GM18507 (cell line): Measurements from ENCODE around the gene SSNA1.

Source experiments
- DNase-seq: peaks from one replicate; pipeline ENCODE4 v3.0.0; 2011; ENCODE audit warnings: low read depth; ENCODE audit not compliant: insufficient read length; ENCODE audit errors: extremely low spot score
- FAIRE-seq: peaks from 2 replicates; lab custom pipeline; 2011; peaks lifted over from hg19 to GRCh38; lab: Jason Lieb, UNC

SSNA1 gene

GRCh38 chr9:137188490-137189296 is at the start of gene SSNA1, which contains the start of gene ANAPC2:
TSS of gene SSNA1 (plus strand) at chr9:137188676. CDS start at chr9:137188727, 51 bp downstream.
TSS of gene ANAPC2 (minus strand) at chr9:137188560. CDS start at chr9:137188532, 28 bp downstream.
- FAIRE-seq (peak; percentile 97), DNase-seq (peak; percentile 83)

- DNase-seq = no peak
- FAIRE-seq = no peak
Measured at GRCh38 chr9:137138722-137139467, 49.6 kb upstream of the SSNA1 start, which contains the start of gene GRIN1. TSS of gene GRIN1 (plus strand) at chr9:137139154. CDS start at chr9:137139487, 333 bp downstream.

- no peak for DNase-seq
- FAIRE-seq = no peak
Measured at GRCh38 chr9:137139468-137140150, 48.9 kb upstream of the SSNA1 start.

- no peak for DNase-seq
- no peak for FAIRE-seq
Measured at GRCh38 chr9:137140151-137141012, 48.1 kb upstream of the SSNA1 start.

- FAIRE-seq = no peak
- no peak for DNase-seq
Measured at GRCh38 chr9:137141050-137141810, 47.2 kb upstream of the SSNA1 start.

- FAIRE-seq = no peak
Measured at GRCh38 chr9:137141976-137142936, 46.2 kb upstream of the SSNA1 start.

GRCh38 chr9:137143459-137143858 is 45.0 kb upstream of the SSNA1 start:
- FAIRE-seq (no peak), DNase-seq (no peak)

More at GRCh38 chr9:137141976-137142936, 46.2 kb upstream of the SSNA1 start:
- DNase-seq = no peak

GRCh38 chr9:137145731-137146526 is 42.5 kb upstream of the SSNA1 start:
- no peak for DNase-seq
- no peak for FAIRE-seq

- DNase-seq = no peak
- no peak for FAIRE-seq
Measured at GRCh38 chr9:137146527-137146918, 42.0 kb upstream of the SSNA1 start.

- no peak for DNase-seq
- FAIRE-seq = no peak
Measured at GRCh38 chr9:137147091-137147792, 41.2 kb upstream of the SSNA1 start.

GRCh38 chr9:137147793-137148160 is 40.7 kb upstream of the SSNA1 start:
- DNase-seq (no peak), FAIRE-seq (no peak)

- FAIRE-seq (no peak), DNase-seq (no peak)
Measured at GRCh38 chr9:137148242-137148641, 40.2 kb upstream of the SSNA1 start.

- no peak for DNase-seq
- no peak for FAIRE-seq
Measured at GRCh38 chr9:137148661-137149060, 39.8 kb upstream of the SSNA1 start.

- no peak for DNase-seq
- FAIRE-seq = no peak
Measured at GRCh38 chr9:137149363-137149762, 39.1 kb upstream of the SSNA1 start.

- no peak for DNase-seq
Measured at GRCh38 chr9:137149942-137150616, 38.4 kb upstream of the SSNA1 start.

More at GRCh38 chr9:137149942-137150616, 38.4 kb upstream of the SSNA1 start:
- FAIRE-seq = no peak
